Ovary (tissue), 3 donors: Measurements from ENCODE around the gene HNRNPA3.

ENCODE experiments used
- CTCF ChIP-seq, 3 donors: fragments of 450-650 bp in 2 of 3; fragments of 200-600 bp in 1 of 3; IDR thresholded peaks; one replicate each; pipeline versions ENCODE4 v1.5.1 to v1.8.0; 2016 to 2022; ENCODE audit warnings: antibody characterized with exemption in 3 of 3, mild to moderate bottlenecking in 1 of 3
- POLR2A ChIP-seq: fragments of 450-650 bp; IDR thresholded peaks from one replicate; pipeline ENCODE4 v1.6.1; 2017; ENCODE audit warnings: antibody characterized with exemption, mild to moderate bottlenecking, moderate library complexity
- donor health status: DM: no; HTN: no; CAD: no.

- no peak for TF ChIP-seq POLR2A
- TF ChIP-seq CTCF (IDR thresholded peaks at IDR 0.05), result no peak
Measured at GRCh38 chr2:177244244-177244771, 31.7 kb downstream of the HNRNPA3 start.
